Activated T-helper 2 cell treated with anti-CD3 and anti-CD28 coated beads, Interferon-gamma antibody, Interleukin-2, Interleukin-4, amounts not matched to agents 10 μg/mL and 5 μg/mL and 100 μg/mL, durations not matched to agents 14 hours and 24 hours and 36 hours (primary cell): ENCODE results near the gene PIP5K1C. TPM values are rescaled to one million over a fixed set of nuclear protein-coding genes. Genes with fewer than 3 reads are reported as not detected.

Experiments
- DNase-seq: peaks from one replicate; pipeline ENCODE4 v3.0.0; 2021; ENCODE audit warnings: low spot score
- H3K27ac Mint-ChIP-seq: one replicate; pipeline ENCODE4 v1.8.0; 2021; ENCODE audit warnings: mixed read lengths
- H3K27me3 Mint-ChIP-seq: one replicate; pipeline ENCODE4 v1.8.0; 2021; ENCODE audit warnings: low read depth, mixed read lengths
- H3K36me3 Mint-ChIP-seq: one replicate; pipeline ENCODE4 v1.8.0; 2021; ENCODE audit warnings: low read depth, mixed read lengths
- H3K4me1 Mint-ChIP-seq: one replicate; pipeline ENCODE4 v1.8.0; 2021; ENCODE audit warnings: low read depth, mixed read lengths
- H3K4me3 Mint-ChIP-seq: one replicate; pipeline ENCODE4 v1.8.0; 2021; ENCODE audit warnings: low read depth, mild to moderate bottlenecking, moderate library complexity, mixed read lengths
- H3K9me3 Mint-ChIP-seq: one replicate; pipeline ENCODE4 v1.8.0; 2021; ENCODE audit warnings: mixed read lengths
- intact Hi-C: fragments of 100-400 bp; cut with micrococcal nuclease; formaldehyde crosslinking; loops from one replicate; pipeline ENCODE4 v1.15.1; 2023
- total RNA-seq: library from RNA; stranded (reverse); gene quantifications from 2 replicates; pipeline ENCODE4 v1.2.3, GENCODE V29; 2022

The PIP5K1C gene
- total RNA-seq, 1 donor from 2014 or later = 22.5 TPM

DNA sequence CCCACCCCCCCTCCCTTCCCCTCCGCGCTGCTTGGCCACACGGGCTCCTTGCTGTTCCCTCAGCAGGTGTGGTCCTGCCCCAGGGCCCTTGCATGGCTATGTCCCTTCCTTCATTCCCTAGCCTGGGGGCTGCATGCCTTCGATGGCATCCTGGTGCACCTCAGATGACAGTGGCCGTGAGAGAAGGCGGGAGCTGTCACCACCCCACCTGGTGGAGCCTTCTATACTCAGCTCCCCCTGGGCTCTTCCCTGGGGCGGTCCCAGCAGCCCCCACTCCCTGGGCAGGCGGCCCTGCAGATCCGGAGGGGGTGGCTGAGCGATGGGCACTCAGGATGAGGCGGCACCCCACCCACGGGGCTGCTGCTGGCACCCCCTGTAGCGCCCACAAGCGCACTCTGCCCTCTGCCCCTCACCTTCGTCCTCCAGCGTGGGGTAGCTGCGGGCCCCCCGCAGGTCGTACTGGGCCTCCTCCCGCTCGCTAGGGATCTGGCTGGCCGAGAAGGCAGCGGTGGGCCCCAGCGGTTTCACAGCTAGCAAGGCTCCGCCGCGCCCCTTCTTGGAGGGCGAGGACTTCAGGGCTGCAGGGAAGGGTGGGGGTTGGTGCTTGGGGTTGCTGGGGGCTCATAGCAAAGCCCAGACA lies 56.5 kb downstream of the PIP5K1C start:
- Mint-ChIP-seq H3K27ac (no peak overlapping the region), H3K4me1 (no peaks in the 10 kb centered on the region), H3K36me3 (no peaks in the 10 kb centered on the region), H3K4me3 (no peak overlapping the region), H3K27me3 (no peaks in the 10 kb centered on the region), H3K9me3 (no peaks in the 10 kb centered on the region)
- DNase-seq = no peak
- intact Hi-C loops = no loop called here

- H3K9me3 Mint-ChIP-seq = no peaks in the 10 kb centered on the region
- H3K36me3 Mint-ChIP-seq = no peaks in the 10 kb centered on the region
- intact Hi-C loops = no loop called here
- H3K27me3 Mint-ChIP-seq = no peaks in the 10 kb centered on the region
- no peak overlapping the region for H3K27ac Mint-ChIP-seq
- no peak overlapping the region for H3K4me3 Mint-ChIP-seq
- H3K4me1 Mint-ChIP-seq = no peaks in the 10 kb centered on the region
- no peak for DNase-seq
Measured at GRCh38 chr19:3642987-3643673, 57.1 kb downstream of the PIP5K1C start.

DNA sequence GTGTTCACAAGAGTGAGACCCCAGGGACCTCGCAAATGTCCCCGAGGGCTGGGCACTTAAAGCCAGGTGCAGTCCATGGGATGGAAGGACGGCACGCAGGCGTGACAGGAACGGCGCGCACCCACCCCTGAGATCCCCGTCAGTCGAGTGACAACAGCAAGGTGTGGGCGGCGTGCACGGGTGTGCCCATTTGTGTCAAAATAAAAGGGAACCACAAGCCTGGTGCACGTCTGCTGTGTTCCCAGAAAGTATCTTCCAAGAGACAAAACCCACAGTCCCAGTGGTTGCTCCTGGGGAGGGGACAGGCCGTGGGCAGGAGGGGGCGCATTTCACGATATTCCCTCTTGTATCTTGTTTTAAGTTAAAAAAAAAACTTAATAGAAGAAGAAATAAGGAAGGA lies 58.0 kb downstream of the PIP5K1C start:
- Mint-ChIP-seq H3K4me1 (no peaks in the 10 kb centered on the region), H3K36me3 (no peaks in the 10 kb centered on the region), H3K27me3 (no peaks in the 10 kb centered on the region), H3K9me3 (no peaks in the 10 kb centered on the region), H3K27ac (no peak overlapping the region), H3K4me3 (no peak overlapping the region)
- intact Hi-C loops = no loop called here
- no peak for DNase-seq

GRCh38 chr19:3641515-3642269 lies 58.6 kb downstream of the PIP5K1C start:
- H3K27ac Mint-ChIP-seq = no peak overlapping the region
- H3K36me3 Mint-ChIP-seq = no peaks in the 10 kb centered on the region
- H3K9me3 Mint-ChIP-seq = no peaks in the 10 kb centered on the region
- no peak overlapping the region for H3K4me3 Mint-ChIP-seq
- no peaks in the 10 kb centered on the region for H3K4me1 Mint-ChIP-seq
- H3K27me3 Mint-ChIP-seq = no peaks in the 10 kb centered on the region
- intact Hi-C loops = no loop called here
- no peak for DNase-seq

DNA sequence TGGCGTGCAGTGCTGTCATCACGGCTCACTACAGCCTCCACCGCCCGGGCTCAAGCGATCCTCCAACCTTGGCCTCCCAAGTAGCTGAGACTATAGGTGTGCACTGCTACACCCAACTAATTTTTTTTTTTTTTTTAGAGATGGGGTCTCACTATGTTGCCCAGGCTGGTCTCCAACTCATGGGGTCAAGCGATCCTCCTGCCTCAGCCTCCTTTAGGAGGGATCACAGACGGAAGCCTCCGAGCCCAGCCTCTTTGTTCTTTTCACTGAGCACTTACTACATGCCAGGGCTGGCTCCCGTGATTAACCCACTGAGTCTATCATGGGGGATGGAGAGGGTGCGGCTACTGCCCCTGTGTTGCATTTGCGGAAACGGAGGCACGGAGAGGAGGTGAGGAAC lies 60.8 kb downstream of the PIP5K1C start:
- Mint-ChIP-seq H3K4me3 (no peak overlapping the region), H3K9me3 (no peaks in the 10 kb centered on the region), H3K27me3 (no peaks in the 10 kb centered on the region), H3K27ac (no peak overlapping the region), H3K36me3 (no peaks in the 10 kb centered on the region), H3K4me1 (no peaks in the 10 kb centered on the region)
- DNase-seq = no peak
- intact Hi-C loops = no loop called here

- Mint-ChIP-seq H3K27me3 (no peaks in the 10 kb centered on the region), H3K4me1 (no peaks in the 10 kb centered on the region), H3K4me3 (no peak overlapping the region), H3K27ac (no peak overlapping the region), H3K9me3 (no peaks in the 10 kb centered on the region), H3K36me3 (no peaks in the 10 kb centered on the region)
- intact Hi-C loops = no loop called here
- DNase-seq = no peak
Measured at GRCh38 chr19:3638208-3639193, 61.8 kb downstream of the PIP5K1C start.

DNA sequence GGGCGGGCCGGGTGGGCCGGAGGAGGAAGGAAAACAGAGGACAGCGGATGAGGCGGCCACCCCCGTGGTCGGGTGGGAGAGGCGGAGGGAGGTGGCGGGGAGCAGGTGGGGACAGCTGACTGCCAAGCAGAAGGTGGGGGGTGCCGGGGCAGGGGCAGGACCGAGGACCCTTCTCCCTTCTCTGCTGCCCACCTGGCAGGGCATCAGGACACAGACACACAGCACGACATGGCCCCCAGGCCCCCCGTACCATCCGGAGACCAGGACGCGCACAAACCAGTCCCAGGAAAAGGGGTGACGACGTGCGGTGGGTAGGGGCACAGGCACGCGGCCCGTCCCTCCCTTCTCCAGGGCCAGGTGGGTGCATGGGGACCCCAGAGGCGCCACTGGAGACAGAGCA lies 62.6 kb downstream of the PIP5K1C start:
- no peaks in the 10 kb centered on the region for H3K27me3 Mint-ChIP-seq
- H3K9me3 Mint-ChIP-seq = no peaks in the 10 kb centered on the region
- DNase-seq = no peak
- H3K4me3 Mint-ChIP-seq = no peak overlapping the region
- intact Hi-C loops = no loop called here
- no peaks in the 10 kb centered on the region for H3K4me1 Mint-ChIP-seq
- no peaks in the 10 kb centered on the region for H3K36me3 Mint-ChIP-seq
- H3K27ac Mint-ChIP-seq = no peak overlapping the region

- intact Hi-C loops = no loop called here
- Mint-ChIP-seq H3K4me3 (no peak overlapping the region), H3K9me3 (no peaks in the 10 kb centered on the region), H3K36me3 (no peaks in the 10 kb centered on the region), H3K4me1 (no peaks in the 10 kb centered on the region), H3K27ac (no peak overlapping the region), H3K27me3 (no peaks in the 10 kb centered on the region)
- DNase-seq = no peak
Measured at GRCh38 chr19:3636962-3637361, 63.3 kb downstream of the PIP5K1C start.

- H3K36me3 Mint-ChIP-seq = no peaks in the 10 kb centered on the region
- no peaks in the 10 kb centered on the region for H3K27me3 Mint-ChIP-seq
- no peak overlapping the region for H3K27ac Mint-ChIP-seq
- H3K9me3 Mint-ChIP-seq = no peaks in the 10 kb centered on the region
- H3K4me1 Mint-ChIP-seq = no peaks in the 10 kb centered on the region
- intact Hi-C loops = no loop called here
- DNase-seq = no peak
- H3K4me3 Mint-ChIP-seq = no peak overlapping the region
Measured at GRCh38 chr19:3636506-3636905, 63.8 kb downstream of the PIP5K1C start.

GRCh38 chr19:3634496-3635045 lies 65.7 kb downstream of the PIP5K1C start:
- Mint-ChIP-seq H3K36me3 (no peaks in the 10 kb centered on the region), H3K27ac (no peak overlapping the region)

DNA sequence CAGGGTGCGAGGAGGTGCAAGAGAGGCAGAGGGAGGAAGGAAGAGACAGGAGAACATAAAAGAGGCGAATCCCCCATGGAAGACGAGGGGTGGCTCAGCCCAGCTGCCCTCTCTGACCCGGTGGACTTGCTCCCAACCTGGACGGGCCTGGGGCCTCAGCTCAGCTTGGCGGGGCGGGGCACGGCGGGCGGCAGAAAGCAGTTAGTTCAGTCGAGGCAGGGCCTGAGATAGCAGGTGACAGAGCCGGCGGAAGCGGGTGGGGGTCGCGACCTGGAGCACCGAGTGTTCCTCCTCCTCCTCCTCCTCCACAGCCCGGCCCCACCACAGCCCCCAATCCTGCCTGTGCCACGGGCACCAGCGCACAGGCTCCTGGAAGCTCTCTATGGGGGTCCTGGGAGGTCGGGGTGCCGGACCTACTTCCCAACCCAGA lies 66.7 kb downstream of the PIP5K1C start:
- no peaks in the 10 kb centered on the region for H3K9me3 Mint-ChIP-seq
- no peaks in the 10 kb centered on the region for H3K4me1 Mint-ChIP-seq
- H3K27ac Mint-ChIP-seq = no peak overlapping the region

More at GRCh38 chr19:3634496-3635045, 65.7 kb downstream of the PIP5K1C start:
- DNase-seq = no peak
- Mint-ChIP-seq H3K4me1 (no peaks in the 10 kb centered on the region), H3K4me3 (no peak overlapping the region), H3K27me3 (no peaks in the 10 kb centered on the region), H3K9me3 (no peaks in the 10 kb centered on the region)
- intact Hi-C loops = no loop called here

More for the DNA sequence above, 66.7 kb downstream of the PIP5K1C start:
- no peak overlapping the region for H3K4me3 Mint-ChIP-seq
- intact Hi-C loops = no loop called here
- no peaks in the 10 kb centered on the region for H3K27me3 Mint-ChIP-seq
- DNase-seq = no peak
- no peaks in the 10 kb centered on the region for H3K36me3 Mint-ChIP-seq
